NCI-H460 (cell line): Measurements from ENCODE around the gene HFM1. TPM values are rescaled to one million over a fixed set of nuclear protein-coding genes. Genes with fewer than 3 reads are reported as not detected.
"Not testable (repeated sequence)": the region's sequence is repeated elsewhere in the genome, so short reads cannot be mapped to it uniquely, and the experiment has no call there.

Experiments
- DNase-seq: peaks from one replicate; pipeline ENCODE4 v3.0.0-alpha.2; 2016; ENCODE audit warnings: low read depth; ENCODE audit errors: extremely low read depth
- polyA plus RNA-seq: library from polyadenylated mRNA; depleted of rRNA; stranded (reverse); fragments of >200 nt; gene quantifications from 2 replicates; pipeline ENCODE4 v1.2.3, GENCODE V29; 2014; cell fraction: nucleus; rRNA removed
- total RNA-seq: library from RNA; depleted of rRNA; stranded (reverse); fragments of >200 nt; shearing (Covaris generic); gene quantifications from 2 replicates; pipeline ENCODE4 v1.2.3, GENCODE V29; 2014; rRNA removed

HFM1 gene, protein sequence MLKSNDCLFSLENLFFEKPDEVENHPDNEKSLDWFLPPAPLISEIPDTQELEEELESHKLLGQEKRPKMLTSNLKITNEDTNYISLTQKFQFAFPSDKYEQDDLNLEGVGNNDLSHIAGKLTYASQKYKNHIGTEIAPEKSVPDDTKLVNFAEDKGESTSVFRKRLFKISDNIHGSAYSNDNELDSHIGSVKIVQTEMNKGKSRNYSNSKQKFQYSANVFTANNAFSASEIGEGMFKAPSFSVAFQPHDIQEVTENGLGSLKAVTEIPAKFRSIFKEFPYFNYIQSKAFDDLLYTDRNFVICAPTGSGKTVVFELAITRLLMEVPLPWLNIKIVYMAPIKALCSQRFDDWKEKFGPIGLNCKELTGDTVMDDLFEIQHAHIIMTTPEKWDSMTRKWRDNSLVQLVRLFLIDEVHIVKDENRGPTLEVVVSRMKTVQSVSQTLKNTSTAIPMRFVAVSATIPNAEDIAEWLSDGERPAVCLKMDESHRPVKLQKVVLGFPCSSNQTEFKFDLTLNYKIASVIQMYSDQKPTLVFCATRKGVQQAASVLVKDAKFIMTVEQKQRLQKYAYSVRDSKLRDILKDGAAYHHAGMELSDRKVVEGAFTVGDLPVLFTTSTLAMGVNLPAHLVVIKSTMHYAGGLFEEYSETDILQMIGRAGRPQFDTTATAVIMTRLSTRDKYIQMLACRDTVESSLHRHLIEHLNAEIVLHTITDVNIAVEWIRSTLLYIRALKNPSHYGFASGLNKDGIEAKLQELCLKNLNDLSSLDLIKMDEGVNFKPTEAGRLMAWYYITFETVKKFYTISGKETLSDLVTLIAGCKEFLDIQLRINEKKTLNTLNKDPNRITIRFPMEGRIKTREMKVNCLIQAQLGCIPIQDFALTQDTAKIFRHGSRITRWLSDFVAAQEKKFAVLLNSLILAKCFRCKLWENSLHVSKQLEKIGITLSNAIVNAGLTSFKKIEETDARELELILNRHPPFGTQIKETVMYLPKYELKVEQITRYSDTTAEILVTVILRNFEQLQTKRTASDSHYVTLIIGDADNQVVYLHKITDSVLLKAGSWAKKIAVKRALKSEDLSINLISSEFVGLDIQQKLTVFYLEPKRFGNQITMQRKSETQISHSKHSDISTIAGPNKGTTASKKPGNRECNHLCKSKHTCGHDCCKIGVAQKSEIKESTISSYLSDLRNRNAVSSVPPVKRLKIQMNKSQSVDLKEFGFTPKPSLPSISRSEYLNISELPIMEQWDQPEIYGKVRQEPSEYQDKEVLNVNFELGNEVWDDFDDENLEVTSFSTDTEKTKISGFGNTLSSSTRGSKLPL (N-terminal part only)
- 2.3 and 2.7 TPM in 2 replicates for total RNA-seq
- 0.80 and 0.85 TPM in 2 replicates for polyA plus RNA-seq

DNA sequence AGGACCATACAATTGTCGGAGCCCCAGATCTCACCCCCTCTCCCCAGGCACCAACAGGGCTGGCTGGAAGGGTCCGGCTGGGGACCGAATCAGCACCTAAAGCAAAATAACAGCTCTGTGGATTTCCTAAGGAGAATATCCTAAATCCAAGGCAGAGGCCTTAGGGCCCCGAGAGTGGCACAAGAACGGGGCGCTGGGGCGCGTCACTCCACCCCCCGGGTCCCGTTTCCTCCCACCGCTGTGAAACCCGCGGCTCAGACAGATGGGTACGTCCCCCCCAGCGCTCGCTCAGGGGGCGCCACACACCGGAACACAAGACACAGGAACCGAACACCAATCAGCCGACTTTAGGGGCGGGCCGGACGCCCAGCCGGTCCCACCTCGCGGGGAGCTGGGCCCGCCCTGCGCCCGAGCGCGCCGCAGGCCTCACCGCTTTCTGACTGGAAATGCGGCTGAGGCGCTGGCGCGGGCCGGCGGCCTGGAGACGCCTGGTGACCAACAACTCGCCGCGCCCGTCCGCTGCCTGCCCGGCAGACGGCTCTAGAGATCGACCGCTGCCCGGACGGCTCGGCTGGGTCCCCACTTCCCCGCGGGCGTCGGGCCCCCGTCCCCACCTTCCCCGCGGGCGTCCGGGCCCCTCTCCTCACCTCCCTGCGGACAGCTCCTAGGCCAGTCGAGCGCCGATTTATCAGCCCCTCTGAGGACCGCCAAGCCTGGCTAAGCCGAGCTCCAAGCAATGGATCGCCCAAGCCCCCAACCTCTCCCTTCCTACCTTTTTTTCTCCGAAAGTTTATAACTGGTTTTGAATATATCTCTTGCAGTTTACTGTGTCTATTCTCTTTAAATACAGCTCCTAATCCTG, at the start of gene HFM1:
Gene HFM1, minus strand, starts transcription at position 687 of the 862 bp plus-strand sequence. CDS start 3,755 bp downstream, outside the sequence.
- DNase-seq: peak; percentile 54

DNA sequence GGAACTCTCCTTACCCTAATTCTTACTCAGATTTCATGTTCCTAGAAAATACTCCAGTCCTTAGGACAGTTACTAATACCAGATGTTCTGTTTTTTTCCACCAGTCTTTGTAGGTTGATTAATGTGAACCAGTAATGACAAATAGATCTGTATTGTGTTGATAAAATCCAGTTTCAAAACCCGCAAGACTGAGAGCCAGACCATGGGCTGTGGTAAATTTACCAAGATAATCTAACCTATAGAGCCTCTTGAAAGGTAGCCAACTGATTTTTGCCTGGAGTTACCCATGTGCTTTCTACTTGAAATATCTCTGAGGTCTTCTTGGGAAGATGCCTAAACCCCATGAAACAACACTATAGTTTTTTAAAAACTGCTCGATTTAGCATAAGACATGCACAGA, 49.5 kb upstream of the HFM1 start:
- no peak for DNase-seq

DNA sequence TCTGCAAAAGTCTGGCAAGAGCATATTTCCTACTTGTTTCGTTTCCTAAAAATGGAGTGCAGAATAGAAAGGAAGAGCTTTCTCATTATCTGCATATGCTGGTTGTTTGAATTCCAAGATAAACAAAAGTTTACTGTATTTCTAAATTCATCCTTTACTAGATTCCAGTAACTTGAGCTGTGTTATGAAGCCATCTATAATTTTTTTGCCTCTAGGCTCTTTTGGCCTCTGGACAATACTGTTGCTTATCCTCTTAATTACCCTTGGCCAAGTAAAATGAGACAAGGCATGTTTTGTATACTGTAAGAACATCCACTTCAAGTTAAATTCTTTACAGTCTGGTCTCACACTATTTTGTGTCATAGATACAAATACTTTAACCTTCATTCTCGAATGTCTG, 45.6 kb upstream of the HFM1 start:
- no peak for DNase-seq

DNA sequence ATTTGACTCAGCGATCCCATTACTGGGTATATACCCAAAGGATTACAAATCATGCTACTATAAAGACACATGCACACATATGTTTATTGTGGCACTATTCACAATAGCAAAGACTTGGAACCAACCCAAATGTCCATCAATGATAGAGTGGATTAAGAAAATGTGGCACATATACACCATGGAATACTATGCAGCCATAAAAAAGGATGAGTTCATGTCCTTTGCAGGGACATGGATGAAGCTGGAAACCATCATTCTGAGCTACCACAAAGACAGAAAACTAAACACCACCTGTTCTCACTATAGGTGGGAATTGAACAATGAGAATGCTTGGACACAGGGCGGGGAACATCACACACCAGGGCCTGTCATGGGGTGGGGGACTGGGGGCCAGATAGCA, 43.1 kb upstream of the HFM1 start:
- not testable (repeated sequence) for DNase-seq

DNA sequence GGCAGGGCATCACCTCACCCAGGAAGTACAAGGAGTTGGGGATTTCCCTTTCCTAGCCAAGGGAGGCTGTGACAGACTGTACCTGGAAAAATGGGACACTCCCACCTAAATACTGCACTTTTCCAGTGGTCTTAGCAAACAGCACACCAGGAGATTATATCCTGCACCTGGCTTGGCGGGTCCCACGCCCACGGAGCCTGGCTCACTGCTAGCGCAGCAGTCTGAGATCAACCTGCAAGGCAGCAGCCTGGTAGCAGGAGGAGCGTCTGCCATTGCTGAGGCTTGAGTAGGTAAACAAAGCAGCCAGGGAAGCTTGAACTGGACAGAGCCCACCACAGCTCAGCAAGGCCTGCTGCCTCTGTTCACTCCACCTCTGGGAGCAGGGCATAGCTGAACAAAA, 37.3 kb upstream of the HFM1 start:
- not testable (repeated sequence) for DNase-seq

DNA sequence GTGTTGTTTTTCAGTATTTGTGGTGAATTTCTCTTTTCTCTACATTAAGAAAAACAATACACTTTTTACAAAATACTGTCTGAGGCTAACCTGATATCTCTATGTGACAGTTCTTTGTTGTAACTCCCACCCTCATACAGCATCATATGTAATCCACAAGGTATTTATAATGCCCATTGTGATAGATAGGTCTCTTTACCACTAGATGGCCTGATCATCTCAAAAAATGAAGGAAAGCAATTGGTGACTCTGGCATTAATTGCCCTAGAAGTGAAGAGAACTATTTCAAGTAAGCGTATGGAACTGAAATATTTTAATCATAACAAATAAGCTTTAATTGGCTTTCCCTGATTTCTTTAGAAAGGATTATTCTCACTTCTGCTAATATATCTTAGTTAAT, 36.2 kb upstream of the HFM1 start:
- DNase-seq: no peak

DNA sequence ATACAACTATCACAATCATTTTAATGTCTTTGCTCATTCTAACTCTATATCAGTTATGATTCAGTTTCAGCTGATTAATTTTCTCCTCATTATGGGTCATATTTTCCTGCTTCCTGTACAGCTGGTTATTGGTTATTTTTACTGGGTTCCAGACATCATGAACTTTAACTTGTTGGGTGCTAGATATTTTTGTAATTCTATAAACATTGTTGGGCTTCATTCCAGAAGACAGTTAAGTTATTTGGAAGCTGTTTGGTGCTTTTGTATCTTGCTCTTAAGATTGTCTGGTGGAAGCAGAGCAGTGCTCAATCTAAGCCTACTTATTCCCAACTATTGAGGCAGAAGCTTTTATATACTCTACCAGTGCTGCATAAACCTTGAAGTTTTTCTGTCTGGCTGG, 34.4 kb upstream of the HFM1 start:
- DNase-seq: no peak

DNA sequence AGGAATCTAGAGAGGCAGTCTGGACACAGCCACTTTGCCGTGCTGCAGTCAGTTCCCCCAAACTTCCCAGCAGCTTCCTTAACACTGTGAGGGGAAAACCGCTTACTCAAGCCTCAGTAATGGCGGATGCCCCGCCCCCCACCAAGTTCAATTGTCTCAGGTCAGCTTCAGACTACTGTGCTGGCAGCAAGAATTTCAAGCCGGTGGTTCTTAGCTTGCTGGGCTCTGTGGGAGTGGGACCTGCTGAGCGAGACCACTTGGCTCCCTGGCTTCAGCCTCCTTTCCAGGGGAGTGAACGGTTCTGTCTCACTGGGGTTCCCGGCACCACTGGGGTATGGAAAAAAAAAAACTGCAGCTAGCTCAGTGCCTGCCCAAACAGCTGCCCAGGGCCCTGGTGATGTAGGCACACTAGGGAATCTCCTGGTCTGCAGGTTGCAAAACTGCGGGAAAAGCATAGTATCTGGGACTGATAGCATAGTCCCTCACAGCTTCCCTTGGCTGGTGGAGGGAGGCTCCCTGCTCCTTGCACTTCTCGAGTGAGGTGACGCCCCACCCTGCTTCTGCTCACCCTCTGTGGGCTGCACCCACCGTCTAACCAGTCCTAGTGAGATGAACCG, 23.7 kb upstream of the HFM1 start:
- no peak for DNase-seq

DNA sequence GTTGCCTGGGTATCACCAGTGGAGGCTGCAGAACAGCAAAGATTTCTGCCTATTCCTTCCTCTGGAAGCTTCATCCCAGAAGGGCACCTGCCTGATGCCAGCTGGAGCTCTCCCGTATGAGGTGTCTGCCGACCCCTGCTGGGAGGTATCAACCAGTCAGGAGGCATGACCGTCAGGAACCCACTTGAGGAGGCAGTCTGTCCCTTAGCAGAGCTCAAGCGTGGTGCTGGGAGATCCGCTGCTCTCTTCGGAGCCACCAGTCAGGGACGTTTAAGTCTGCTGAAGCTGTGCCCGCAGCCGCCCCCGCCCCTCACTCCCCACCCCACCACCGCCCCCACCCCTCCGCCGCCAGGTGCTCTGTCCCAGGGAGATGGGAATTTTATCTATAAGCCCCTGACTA, 23.1 kb upstream of the HFM1 start:
- no peak for DNase-seq

DNA sequence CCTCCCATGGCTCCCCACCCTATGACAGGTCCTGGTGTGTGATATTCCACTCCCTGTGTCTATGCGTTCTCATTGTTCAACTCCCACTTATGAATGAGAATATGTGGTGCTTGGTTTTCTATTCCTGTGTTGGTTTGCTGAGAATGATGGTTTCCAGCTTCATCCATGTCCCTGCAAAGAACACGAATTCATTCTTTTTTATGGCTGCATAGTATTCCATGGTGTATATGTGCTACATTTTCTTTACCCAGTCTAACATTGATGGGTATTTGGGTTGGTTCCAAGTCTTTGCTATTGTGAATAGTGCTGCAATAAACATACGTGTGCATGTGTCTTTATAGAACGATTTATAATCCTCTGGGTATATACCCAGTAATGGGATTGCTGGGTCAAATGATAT, 17.9 kb upstream of the HFM1 start:
- not testable (repeated sequence) for DNase-seq

DNA sequence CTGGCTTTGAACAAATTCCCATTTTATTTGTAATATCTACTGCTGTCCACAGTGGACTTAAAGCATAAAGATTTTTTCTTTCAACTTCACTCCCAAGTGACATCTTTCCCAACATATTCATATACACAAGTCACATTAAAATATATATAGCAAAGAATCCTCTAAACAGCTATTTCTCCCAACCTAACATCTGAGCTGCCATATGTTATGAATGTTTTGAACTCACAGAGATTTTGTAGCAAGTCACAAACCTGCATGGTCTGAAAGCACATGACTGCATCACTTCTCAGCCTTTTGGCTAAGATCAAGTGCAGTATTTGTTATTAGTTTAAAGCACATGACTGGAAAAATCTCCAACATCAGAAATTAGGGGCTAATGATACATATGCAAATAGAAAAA, 7.7 kb upstream of the HFM1 start:
- DNase-seq: no peak

DNA sequence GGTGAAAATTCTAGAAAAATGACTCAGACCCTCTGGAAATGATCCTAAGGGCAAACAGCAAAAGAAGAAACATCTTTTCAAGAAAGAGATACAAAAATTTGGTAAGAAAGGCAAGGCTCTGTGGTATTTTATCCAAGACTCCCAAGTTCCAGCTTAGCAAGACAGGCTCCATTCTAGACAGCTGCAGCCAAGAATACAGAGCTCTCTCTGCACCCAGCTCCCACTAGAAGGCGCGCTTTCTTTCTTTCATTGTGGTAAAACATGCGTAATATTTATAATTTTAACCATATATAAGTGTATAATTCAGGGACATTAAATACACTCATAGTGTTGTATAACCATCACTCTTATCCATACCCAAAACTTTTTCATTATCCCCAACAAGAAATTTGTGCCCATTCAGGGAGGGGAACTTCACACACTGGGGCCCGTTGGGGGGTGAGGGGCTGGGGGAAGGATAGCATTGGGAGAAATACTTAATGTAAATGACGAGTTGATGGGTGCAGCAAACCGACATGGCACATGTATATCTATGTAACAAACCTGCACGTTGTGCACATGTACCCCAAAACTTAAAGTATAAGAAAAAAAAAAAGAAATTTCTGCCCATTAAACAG, 2.2 kb upstream of the HFM1 start:
- DNase-seq: peak; percentile 18

DNA sequence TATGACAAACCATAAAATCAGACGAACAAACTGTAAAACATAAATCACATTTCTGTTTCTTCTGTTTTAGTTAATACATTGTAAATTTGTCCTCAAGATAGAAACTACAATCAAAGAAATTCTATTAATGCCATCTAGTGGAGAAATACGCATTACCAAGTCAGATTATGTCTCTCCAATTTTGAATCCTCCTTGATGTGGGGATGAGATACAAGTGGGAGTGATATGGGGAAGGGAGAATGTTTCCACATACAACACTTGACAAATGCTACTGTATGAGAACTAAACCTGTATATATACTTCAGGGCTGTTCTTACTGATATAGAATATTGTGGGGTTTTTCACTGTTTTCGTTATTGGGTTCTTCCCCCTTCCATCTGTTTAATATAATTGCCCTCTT, 2.6 kb downstream of the HFM1 start:
- DNase-seq: peak; percentile 33

DNA sequence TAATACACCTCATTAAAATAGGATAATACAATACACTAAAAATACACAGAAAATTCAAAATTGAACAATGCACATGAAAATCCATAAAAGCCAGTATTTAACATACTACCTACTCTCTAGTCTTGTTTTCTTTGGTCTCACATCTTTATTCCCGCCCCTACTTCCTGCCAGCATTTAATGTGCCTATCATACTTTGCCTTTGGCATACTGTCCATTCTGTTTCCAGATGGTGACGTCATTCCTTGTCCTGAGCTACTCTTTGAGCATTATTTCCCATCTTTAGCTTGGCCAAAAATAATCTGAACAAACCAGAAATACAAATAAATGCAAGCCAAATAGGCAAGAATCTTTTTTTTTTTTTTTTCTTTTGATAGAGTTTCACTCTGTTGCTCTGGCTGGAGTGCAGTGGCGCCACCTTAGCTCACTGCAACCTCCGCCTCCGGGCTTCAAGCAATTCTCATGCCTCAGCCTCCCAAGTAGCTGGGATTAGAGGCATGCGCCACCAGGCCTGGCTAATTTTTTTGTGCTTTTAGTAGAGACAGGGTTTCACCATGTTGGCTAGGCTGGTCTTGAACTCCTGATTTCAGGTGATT, 4.4 kb downstream of the HFM1 start:
- no peak for DNase-seq

DNA sequence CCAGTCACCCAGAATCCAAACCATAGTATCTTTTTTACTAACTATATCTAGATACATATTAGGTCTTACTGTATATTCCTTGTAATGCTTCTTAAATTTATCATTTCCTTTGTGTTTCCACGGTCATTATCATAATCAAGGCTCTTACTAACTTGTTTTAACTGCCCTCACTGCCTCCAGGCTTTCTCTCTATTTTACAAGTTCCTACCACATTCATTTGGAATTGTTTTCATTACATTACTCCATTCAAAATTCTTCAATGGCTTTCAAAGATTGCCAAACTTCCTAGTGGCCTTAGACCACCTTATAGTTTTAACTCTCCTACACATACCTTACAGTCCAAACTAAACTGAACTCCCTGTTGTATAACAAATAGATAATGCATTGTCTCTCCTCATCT, 6.3 kb downstream of the HFM1 start:
- no peak for DNase-seq

DNA sequence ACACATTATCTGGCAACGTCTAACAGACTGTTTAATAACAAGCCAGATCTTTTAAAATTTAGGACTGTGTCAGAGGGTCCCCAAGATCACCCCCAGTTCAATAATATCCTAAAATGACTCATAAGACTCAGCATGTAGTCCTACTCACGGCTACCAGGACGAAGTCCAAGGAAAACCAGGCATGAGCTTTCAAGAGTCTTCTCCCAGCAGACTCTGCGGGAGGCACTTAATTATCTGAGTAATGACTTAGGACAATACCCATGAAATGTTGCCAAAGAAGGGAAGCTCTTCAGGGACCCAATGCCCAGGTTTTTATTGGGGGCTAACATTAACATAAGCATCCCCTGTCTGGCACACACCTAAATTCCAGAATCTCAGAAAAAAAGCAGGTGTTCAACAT, 7.0 kb downstream of the HFM1 start:
- no peak for DNase-seq

DNA sequence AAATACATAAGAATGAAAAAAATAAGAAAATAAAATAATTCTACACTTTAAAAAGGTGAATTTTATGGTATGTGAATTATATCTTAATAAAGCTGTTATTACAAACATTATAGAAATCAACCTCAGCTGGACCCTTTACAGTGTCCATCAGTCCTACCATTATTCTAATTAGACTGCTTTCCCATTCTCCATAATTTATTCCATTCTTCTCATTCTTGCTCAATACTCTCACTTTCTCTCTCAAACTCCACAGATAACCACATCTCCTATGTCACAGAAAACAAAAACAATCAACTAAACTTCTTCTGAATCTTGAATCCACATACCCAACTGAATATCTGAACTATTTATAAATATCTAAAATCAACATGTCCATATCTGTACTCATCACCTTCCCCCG, 11.6 kb downstream of the HFM1 start:
- DNase-seq: no peak

DNA sequence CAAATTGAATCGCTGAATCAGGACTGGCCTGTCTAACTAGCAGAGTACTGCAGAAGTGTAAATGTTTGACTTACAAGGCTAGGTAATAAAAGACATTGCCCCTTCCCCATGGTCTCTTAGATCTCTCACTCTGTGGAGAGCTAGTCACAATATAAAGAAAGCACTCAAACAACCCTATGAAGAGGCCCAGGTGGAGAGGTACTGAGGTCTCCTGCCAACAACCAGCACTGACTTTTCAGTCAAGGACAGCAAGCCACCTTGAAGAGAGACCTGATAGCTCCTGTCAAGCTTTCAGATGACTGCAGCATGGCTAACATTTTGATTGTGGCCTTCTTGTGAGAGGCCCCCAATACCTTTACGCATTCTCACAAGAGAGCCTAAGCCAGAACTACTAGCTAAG, 18.5 kb downstream of the HFM1 start:
- DNase-seq: no peak

DNA sequence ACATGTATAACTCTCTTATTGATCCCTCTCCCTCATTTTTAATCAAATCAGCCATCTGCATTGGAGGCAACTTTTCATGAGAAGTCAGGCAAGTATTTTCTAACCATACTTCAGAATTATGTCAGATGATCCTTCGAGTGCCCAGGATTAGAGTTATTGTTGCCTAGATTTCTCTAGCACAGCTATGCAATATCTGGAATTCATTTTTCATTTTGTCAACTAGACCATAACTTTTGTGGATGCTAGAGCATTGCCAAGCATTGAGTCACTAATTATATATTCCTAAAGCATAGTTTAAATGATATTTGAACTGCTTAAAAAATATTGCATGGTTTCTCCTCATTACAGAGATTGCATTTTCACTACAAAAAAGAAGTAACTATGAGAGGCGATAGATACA, 21.2 kb downstream of the HFM1 start:
- DNase-seq: no peak
